AG04450 (cell line): ENCODE data around the gene TRAIP. TPM values are rescaled to one million over a fixed set of nuclear protein-coding genes. Genes with fewer than 3 reads are reported as not detected.
A peak's percentile ranks its signal among the peaks of the same experiment; 100 is the strongest.

ENCODE experiments used
- CTCF ChIA-PET: fragments of 300-600, 350-600 bp; formaldehyde crosslinking; extraction: SDS; loops from one replicate; lab custom pipeline; 2022; ENCODE audit warnings: antibody characterized with exemption, inconsistent platforms; lab: Charles Lee
- POLR2A ChIA-PET: fragments of 350-600 bp; formaldehyde crosslinking; extraction: SDS; loops from one replicate; lab custom pipeline; 2021; ENCODE audit warnings: antibody characterized with exemption, inconsistent platforms; lab: Yijun Ruan, JAX
- DNase-seq: peaks from one replicate; pipeline ENCODE4 v3.0.0-alpha.2; 2011; ENCODE audit warnings: low read depth, low spot score
- H3K27ac ChIP-seq: one replicate; pipeline ENCODE4 v1.5.1; 2012; ENCODE audit warnings: low read depth, low read length, control low read depth
- H3K27me3 ChIP-seq: one replicate; pipeline ENCODE4 v1.6.0; 2012; ENCODE audit warnings: low read length; ENCODE audit not compliant: control insufficient read depth, insufficient read depth
- H3K4me3 ChIP-seq: 2 replicates; pipeline ENCODE4 v1.5.1; 2011; ENCODE audit warnings: mild to moderate bottlenecking, low read depth, low read length, control low read depth
- H3K9me3 ChIP-seq: 2 replicates; pipeline ENCODE4 v1.5.1; 2012; ENCODE audit warnings: low read length; ENCODE audit not compliant: control insufficient read depth, insufficient read depth
- polyA plus RNA-seq: library from polyadenylated mRNA; depleted of rRNA; stranded (reverse); fragments of >200 nt; gene quantifications from 2 replicates; pipeline ENCODE4 v1.2.3, GENCODE V29; 2011
- TF ChIP-seq, protein P1 (sequence below): IDR thresholded peaks from 2 replicates; pipeline ENCODE4 v1.5.1; 2011; ENCODE audit warnings: low read depth, low read length, control low read depth, inconsistent platforms

The TRAIP gene
- polyA plus RNA-seq, 1 experiment: 1.7 TPM

GRCh38 chr3:49805367-49805782, 51.0 kb downstream of the TRAIP start:
- TF ChIP-seq, protein P1, sequence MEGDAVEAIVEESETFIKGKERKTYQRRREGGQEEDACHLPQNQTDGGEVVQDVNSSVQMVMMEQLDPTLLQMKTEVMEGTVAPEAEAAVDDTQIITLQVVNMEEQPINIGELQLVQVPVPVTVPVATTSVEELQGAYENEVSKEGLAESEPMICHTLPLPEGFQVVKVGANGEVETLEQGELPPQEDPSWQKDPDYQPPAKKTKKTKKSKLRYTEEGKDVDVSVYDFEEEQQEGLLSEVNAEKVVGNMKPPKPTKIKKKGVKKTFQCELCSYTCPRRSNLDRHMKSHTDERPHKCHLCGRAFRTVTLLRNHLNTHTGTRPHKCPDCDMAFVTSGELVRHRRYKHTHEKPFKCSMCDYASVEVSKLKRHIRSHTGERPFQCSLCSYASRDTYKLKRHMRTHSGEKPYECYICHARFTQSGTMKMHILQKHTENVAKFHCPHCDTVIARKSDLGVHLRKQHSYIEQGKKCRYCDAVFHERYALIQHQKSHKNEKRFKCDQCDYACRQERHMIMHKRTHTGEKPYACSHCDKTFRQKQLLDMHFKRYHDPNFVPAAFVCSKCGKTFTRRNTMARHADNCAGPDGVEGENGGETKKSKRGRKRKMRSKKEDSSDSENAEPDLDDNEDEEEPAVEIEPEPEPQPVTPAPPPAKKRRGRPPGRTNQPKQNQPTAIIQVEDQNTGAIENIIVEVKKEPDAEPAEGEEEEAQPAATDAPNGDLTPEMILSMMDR: no peak
- ChIA-PET CTCF (interaction anchor here (10.5 kb wide), 1 partner anchor 33 kb away, joined by 182 read pairs; no protein-coding TSS in a partner anchor), POLR2A (interaction anchor here (0.7 kb wide), 1 partner anchor 81 kb away, joined by 4 read pairs; the partner anchor contains the start of gene GMPPB)
- Histone ChIP-seq H3K27ac (no peak overlapping the region), H3K27me3 (no peaks in the 10 kb centered on the region), H3K4me3 (no peak overlapping the region), H3K9me3 (no peaks in the 10 kb centered on the region; the same call in 1 of the 2 replicates)
- no peak for DNase-seq

- no peaks in the 10 kb centered on the region for H3K27me3 ChIP-seq
- ChIA-PET CTCF (interaction anchor here (0.6 to 10.5 kb wide), 3 partner anchors 34 to 355 kb away, joined by 3 to 182 read pairs (median 4); no protein-coding TSS in a partner anchor), POLR2A (interaction anchor here (0.6 to 2.4 kb wide), 3 partner anchors 9 to 285 kb away, joined by 5 to 16 read pairs (median 6); partner anchors contain the start of genes RBM5 and UBA7)
- no peak for DNase-seq
- TF ChIP-seq, protein P1: no peak
- H3K4me3 ChIP-seq: peak overlapping the region; percentile 90
- H3K27ac ChIP-seq: no peak overlapping the region
- no peaks in the 10 kb centered on the region; the same call in 1 of the 2 replicates for H3K9me3 ChIP-seq
Measured at GRCh38 chr3:49804141-49805041, 52.0 kb downstream of the TRAIP start.

GRCh38 chr3:49803465-49804140, 52.8 kb downstream of the TRAIP start:
- H3K27ac ChIP-seq: peak overlapping the region; percentile 77
- no peaks in the 10 kb centered on the region for H3K27me3 ChIP-seq
- POLR2A ChIA-PET: interaction anchor here (0.5 to 2.4 kb wide), 7 partner anchors 10 to 1087 kb away, joined by 3 to 16 read pairs (median 6); partner anchors contain the start of genes IP6K1, IP6K2, RBM5 and UBA7
- CTCF ChIA-PET: interaction anchor here (0.6 to 10.5 kb wide), 20 partner anchors 10 to 553 kb away, joined by 3 to 182 read pairs (median 4); partner anchors contain the start of genes GMPPB, IP6K1 and UBA7
- no peaks in the 10 kb centered on the region; the same call in 1 of the 2 replicates for H3K9me3 ChIP-seq
- no peak for DNase-seq
- H3K4me3 ChIP-seq: peak overlapping the region; percentile 90
- TF ChIP-seq, protein P1: no peak; the same call in 1 of the 2 replicates

DNA sequence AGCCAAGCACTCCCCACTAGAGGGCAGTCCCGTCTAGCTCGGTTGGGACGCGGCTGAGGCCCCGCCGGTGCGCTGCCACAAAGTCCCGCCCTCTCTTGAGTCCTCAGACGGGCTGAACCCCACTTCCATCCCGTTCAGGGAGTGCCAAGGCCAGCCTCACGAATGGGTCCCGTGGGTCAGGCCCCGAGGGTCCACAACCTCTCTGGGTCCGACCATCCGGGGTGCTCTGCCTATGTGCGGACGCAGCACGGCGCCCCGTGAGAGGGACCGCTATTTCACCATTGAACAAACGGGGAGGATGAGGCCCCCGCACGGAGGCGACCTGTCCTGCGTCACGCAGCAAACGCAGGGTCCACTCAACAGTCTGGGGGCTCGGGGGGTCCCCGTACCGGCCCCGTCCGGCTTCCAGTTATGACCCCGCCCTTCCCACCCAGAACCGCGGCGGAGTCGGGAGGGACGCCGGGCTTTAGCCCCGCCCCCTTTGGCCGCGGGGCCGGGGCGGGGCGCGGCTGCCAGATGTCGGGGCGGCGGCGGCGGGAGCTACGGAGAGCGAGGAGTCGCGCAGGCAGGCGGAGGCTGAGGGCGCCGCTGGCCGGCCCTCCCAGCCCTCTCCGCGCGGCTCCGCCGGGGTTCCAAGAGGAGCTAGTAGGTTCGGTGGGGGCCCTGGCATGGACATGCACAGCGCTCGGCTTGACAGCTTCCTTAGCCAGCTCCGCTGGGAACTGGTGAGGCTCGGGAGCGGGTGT, 53.5 kb downstream of the TRAIP start, which contains the start of gene INKA1:
Gene INKA1, plus strand, starts transcription at position 543 of the 746 bp plus-strand sequence. Its CDS starts 132 bp downstream, at position 675.
- peak within 1 kb of the TSS; percentile 90 for H3K4me3 ChIP-seq
- ChIA-PET POLR2A (interaction anchor here (0.5 to 2.4 kb wide), 8 partner anchors 10 to 1086 kb away, joined by 3 to 16 read pairs (median 6); partner anchors contain the start of genes IP6K1, IP6K2, RBM5 and UBA7), CTCF (interaction anchor here (0.6 to 10.5 kb wide), 27 partner anchors 10 to 552 kb away, joined by 3 to 182 read pairs (median 4); partner anchors contain the start of genes GMPPB, IP6K1 and UBA7)
- peak within 1 kb of the TSS; percentile 77 for H3K27ac ChIP-seq
- no peaks in the 10 kb centered on the region; the same call in 1 of the 2 replicates for H3K9me3 ChIP-seq
- TF ChIP-seq, protein P1: peak; percentile 85
- no peak for DNase-seq
- no peaks in the 10 kb centered on the region for H3K27me3 ChIP-seq
